MM.1S (cell line): ENCODE results near the gene USP37.

Experiments used
- EZH2 ChIP-seq: fragments of 300-600 bp; sonication (generic); optimal IDR thresholded peaks from 2 replicates; pipeline ENCODE3; 2017; ENCODE audit warnings: low read depth, mild to moderate bottlenecking, antibody characterized with exemption, low read length, mixed read lengths
- EZH2phosphoT487 ChIP-seq: fragments of 300-600 bp; sonication (generic); IDR thresholded peaks from 2 replicates; pipeline ENCODE4 v1.6.1; 2018; ENCODE audit warnings: antibody characterized with exemption, low read length
- TF ChIP-seq, protein P1 (sequence below): fragments of 300-600 bp; sonication (generic); IDR thresholded peaks from 2 replicates; pipeline ENCODE4 v1.5.1; 2016; ENCODE audit warnings: antibody characterized with exemption, low read length, mixed read lengths

DNA sequence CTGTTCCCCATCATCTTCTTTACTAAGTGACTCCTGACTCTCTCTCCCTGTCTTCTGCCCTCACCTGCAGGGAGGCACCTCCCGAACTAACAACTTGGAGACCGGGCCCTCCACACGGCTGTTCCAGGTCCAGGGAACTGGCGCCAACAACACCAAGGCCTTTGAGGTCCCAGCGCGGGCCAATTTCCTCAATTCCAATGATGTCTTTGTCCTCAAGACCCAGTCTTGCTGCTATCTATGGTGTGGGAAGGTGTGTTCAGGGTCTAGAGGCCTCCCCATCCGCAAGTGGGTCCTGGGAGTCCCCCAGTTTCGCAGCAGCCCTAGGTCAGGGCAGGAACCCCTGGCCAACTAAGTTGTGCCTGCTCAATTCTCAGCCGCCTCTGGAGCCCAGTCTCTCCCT is 133.7 kb downstream of the USP37 start:
- TF ChIP-seq EZH2 (no peak), EZH2phosphoT487 (no peak)
- TF ChIP-seq, protein P1, sequence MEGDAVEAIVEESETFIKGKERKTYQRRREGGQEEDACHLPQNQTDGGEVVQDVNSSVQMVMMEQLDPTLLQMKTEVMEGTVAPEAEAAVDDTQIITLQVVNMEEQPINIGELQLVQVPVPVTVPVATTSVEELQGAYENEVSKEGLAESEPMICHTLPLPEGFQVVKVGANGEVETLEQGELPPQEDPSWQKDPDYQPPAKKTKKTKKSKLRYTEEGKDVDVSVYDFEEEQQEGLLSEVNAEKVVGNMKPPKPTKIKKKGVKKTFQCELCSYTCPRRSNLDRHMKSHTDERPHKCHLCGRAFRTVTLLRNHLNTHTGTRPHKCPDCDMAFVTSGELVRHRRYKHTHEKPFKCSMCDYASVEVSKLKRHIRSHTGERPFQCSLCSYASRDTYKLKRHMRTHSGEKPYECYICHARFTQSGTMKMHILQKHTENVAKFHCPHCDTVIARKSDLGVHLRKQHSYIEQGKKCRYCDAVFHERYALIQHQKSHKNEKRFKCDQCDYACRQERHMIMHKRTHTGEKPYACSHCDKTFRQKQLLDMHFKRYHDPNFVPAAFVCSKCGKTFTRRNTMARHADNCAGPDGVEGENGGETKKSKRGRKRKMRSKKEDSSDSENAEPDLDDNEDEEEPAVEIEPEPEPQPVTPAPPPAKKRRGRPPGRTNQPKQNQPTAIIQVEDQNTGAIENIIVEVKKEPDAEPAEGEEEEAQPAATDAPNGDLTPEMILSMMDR, result no peak
